ENCODE results near the gene MAB21L4. TPM values are rescaled to one million over a fixed set of nuclear protein-coding genes. Genes with fewer than 3 reads are reported as not detected.

Gene MAB21L4
- total RNA-seq, 1 donor from 2014 or later = not detected

DNA sequence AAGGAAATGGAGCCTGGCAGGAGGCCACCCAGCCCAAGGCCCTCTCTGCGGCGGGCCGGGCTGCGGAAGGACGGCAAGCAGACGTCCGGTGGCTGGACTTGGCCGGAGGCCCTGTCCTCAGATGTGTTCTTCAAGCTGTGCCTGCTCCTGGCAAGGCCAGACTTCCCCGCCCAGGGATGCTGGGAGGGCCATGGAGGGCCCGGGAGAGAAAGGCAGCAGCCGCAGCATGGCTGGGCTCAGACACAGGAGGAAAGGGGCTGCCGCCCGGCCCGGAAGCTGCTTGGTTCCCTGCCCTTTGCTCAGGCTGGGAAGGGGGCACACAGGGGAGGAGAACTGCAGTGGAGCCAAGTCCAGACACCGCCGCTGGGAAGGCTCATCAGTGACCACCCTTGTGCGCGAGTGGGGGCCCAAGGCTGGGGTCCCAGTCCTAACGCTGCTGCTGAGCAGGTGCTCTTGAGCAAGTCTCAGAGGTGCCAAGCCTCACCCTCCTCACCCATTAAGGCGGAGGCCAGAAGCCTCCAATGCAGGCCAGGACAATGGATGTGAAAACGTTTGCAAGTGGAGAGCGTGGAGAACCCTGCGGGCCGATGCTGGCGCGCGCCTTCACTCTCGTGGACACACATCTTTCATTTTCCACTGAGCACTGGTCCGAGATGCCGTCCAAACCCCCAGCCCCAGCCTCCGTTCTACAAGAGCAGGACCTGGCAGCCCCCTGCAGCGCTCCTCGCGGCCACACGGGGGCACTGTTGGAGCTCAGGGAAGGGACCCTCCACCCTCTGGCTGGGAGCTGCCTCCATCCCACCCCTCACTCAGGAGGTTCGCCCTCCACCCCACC lies 18.1 kb upstream of the MAB21L4 start:
- DNase-seq (ENCODE audit: low read depth) = peak; percentile 45

DNA sequence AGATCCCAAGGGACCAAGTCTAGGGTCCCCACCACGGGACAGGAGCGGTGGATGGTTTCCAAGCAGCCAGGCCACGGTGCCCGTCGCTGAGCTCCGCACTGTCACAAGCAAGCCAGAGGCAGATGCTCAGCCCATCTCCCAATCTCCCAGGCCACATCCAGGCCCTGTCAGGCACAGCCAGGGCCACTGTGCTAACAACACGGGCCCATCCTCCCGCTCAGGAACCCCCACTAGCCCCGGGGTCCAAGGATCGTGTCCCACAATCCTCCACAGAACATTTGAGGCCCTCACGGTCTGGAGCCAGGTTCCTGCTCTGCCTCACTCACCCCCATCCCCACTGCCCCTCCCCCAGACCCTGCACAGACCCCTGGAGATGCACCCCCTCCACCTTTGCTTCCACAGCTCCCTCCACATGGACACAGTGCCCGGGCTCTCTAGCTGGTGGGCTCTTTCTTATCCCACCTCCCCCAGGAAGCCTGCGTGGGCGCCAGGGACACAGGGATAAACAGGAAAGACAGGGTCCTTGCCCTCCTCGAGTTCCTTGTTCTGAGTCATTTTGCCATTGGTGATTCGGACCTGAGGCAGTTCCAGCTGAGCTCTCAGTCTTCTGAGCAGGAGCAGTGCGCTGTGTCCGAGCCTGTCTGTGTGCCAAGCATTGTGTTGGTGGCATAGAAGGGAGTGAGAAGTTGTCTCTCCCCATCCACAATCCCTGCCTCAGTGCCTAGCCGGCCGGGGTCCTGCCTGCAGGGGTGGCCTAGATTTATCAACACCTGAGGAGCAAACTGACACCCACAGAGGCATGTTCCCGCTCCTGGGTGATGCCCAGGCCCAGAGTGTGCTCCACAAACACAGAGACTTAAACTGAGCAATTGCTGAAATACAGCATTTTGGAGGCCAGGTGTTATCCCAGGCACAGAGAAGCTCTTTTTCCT lies 17.2 kb upstream of the MAB21L4 start:
- DNase-seq (ENCODE audit: low read depth) = no peak

DNA sequence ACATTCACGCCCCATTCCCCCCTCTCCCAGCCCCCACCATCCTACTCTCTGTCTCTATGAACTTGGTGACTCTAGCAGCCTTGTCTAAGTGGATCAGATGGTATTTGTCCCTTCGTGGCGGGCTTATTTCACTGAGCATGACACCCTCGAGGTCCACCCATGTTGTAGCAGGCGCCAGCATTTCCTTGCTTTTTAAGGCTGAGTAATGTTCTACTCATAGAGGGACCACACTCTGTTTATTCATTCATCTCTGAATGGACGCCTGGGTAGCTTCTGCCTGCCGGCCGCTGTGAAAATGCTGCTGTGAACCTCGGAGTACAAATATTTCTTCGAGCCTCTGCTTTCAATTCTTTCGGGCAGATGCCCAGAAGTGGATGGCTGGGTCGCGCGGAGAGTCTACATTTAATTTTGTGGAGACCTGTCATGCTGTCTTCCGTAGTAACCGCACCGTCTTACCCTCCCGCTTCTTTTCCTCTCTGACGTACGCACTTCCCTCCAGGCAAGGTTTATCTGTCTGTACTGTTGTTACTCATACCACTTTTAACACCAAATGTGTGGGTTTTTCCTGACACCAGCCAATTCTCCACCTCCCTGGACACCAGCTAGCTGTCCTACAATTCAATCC lies 15.8 kb upstream of the MAB21L4 start:
- DNase-seq (ENCODE audit: low read depth) = no peak

DNA sequence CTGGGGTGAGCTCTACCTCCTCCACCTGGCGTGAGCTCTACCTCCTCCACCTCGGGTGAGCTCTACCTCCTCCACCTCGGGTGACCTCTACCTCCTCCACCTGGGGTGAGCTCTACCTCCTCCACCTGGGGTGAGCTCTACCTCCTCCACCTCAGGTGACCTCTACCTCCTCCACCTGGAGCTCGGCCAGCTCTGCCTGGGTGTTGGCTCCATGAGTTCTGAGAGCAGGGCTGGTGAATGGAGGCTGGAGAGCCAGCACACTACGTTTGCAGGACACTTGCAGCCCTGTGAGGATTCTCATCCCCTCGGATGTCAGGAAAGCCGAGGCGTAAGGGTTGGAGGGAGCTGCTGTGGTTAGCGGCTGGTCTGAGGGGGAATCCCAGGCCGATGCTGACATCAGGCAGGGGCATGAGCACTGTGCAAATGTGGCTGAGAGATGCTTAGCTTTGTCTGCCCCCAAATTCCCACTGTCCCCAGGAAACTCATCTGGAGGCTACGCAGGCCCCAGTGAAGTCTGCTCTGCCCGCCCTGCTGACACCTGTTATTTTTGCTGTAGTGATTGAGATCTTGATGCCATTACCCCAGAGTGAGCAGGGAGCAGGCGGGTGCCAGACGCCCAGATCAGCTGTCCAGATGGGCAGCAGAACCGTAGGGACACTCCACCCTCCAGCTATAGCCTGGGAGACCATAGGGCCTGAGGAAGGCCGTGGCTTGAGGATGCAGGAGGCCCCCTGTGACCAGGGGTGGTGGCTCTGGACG lies 13.4 kb upstream of the MAB21L4 start:
- peak; percentile 59 for DNase-seq (ENCODE audit: low read depth)

DNA sequence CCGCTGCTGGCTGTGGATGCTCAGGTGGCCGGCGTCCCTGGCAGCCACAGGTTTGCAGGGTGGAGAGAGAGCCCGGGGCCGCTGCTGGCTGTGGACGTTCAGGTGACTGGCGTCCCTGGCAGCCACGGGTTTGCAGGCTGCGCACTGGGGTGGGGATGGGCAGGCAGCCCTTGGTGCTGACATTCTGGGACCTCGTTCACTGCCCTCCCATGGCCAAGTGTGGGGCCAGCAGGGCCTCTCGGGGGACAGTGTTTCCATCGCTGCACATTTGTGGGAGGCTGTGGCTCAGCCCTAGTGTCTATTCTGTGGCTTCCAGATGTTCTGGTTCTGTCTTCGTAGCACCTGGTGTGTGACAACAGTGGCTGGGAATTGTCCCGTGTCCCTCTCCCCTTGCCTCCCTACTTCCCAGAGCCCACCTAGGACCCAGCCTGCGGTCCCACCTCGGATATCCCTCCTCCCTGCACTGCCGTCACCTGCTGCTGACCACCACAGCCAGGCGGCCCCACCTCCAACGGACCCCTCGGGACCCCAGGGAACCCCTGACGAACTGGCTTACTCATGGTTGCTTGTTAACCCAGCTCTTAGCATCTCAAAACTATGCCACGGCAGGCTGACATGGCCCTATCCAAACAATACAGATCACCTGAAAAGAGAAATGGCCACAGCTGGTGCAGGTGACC lies 11.1 kb upstream of the MAB21L4 start:
- DNase-seq (ENCODE audit: low read depth) = no peak

DNA sequence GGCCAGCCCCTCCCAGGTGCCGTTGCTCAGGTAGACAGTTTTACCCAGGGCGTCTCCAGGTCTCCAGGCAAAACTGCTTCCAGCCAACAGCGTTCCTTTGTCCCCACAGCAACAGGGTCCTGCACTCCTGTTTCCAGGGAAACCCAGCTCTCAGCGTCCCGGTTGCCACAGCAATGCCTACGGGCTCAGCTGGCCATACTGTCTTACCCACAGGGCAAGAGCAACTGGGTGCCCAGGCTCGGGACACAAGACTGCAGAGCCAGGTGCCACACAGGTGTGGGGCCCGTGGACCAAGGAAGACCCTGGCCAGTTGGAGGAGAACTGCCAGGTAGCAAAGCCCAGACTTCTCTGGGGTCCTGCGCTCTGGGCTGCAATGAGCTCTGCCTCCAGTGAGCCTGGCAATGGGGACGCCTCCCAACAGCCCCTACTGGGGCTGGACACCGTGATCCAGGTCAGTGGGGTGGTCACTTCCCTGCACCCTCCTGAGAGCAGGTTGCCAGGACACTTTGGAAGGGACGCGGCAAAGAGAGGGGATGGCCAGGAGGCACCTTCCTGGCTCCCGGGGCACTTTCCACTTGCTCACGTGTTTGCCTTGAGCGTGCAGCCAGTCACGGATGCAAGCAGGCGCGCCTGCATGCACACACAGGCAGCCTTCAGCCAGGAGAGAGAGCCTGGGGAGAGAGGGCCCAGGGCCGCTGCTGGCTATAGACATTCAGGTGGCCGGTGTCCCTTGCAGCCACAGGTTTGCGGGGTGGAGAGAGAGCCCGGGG lies 10.4 kb upstream of the MAB21L4 start, which contains the start of gene CROCC2:
TSS of gene CROCC2 (plus strand) at position 196 of the 770 bp plus-strand sequence. CDS start at position 374, 178 bp downstream.
- no peak for DNase-seq (ENCODE audit: low read depth)

DNA sequence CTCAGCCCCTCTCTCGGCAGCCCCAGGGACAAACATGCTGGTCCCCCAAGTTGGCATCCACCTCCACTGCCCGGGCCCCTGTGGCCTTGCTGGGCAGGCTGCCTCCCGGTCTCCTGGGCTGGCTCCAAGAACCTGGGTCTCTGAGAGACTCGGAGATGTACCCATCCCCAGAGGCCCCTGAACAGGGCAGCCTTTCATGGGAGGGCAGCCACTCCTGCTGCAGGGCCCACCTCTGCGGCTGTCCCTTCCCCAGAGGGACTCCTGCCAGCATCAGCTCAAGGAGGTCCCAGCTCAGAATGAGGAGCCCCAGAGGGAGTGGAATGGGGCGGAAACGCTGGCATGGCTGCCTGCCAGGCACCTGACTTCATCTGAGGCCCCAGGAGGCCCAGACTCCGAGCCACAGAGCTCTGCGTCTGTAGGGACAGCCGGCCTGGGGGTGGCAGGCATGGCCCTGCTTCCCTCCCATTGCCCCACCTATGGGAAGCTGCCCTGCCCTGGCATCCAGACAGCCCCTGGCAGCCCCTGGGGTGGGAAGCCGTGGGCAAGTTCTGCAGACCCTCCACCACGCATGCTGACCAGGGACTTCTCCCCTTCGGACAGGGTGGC lies 9.3 kb upstream of the MAB21L4 start:
- no peak for DNase-seq (ENCODE audit: low read depth)

DNA sequence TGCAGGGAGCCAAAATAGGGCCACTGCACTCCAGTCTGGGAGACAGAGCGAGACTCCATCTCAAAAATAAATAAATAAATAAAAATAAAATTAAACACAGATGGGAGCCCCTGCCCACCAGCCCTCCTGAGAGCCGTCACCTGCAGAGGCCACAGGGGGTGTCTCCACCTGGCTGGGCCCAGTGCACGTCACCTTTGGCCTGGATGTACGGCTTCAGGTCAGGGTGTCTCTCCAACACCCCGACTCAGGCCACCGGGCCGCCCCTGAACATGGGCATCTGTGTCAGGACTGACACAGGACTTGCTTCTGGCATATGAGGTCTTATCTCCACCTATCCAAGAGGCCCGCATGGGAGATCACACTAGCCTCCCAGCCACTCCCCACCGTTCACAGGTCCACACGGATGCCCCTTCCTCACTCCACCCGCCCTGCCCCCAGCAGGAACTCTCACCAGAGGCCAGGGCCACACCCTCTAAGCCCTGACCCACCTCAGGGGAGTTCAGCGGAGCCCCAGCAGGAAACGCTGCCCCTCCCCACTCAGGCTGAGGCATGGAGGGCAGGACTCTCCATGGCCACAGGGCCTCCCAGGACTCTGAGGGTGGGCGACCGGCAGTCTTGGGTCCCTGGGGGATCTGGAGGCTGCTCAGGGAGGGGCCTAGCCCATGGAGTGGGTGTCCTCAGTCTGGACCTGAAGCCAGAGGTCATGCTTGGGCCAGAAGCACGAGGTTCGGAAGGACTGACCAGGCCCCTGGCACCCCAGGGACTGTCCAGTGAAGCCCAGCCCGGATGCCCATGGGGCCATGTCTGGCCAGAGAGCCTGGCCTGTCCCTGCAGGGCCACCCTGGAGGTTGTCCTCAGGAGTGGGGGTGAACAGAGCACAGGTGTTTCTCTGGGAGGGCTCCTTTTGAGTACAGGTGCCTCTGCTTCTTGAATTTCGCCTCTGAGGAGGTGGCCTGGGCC lies 8.5 kb upstream of the MAB21L4 start:
- DNase-seq (ENCODE audit: low read depth) = no peak

GRCh38 chr2:240903191-240904060 lies 7.5 kb upstream of the MAB21L4 start:
- no peak for DNase-seq (ENCODE audit: low read depth)

DNA sequence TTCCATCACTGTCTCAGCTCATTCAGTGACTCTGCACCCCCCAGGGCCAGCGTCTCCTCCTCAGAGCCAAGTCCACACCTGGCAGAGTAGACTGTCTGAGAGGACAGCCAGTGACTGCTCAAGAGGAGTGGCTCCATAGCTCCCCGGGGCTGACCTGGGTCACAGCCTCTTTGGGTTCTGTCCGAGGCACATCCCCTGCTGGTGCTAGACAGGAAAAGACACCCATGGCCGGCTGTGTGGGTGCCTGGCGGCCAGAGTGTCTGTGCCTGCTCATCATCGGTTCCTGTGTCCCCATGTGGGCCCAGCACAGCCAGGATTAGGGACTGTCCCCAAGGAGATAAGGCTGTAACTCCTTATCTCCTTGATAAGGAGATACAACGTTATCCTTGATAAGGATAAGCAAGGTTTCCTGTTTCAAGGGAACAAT lies 6.7 kb upstream of the MAB21L4 start:
- no peak for DNase-seq (ENCODE audit: low read depth)

- no peak for DNase-seq (ENCODE audit: low read depth)
Observed at GRCh38 chr2:240901986-240902614, 6.1 kb upstream of the MAB21L4 start.

DNA sequence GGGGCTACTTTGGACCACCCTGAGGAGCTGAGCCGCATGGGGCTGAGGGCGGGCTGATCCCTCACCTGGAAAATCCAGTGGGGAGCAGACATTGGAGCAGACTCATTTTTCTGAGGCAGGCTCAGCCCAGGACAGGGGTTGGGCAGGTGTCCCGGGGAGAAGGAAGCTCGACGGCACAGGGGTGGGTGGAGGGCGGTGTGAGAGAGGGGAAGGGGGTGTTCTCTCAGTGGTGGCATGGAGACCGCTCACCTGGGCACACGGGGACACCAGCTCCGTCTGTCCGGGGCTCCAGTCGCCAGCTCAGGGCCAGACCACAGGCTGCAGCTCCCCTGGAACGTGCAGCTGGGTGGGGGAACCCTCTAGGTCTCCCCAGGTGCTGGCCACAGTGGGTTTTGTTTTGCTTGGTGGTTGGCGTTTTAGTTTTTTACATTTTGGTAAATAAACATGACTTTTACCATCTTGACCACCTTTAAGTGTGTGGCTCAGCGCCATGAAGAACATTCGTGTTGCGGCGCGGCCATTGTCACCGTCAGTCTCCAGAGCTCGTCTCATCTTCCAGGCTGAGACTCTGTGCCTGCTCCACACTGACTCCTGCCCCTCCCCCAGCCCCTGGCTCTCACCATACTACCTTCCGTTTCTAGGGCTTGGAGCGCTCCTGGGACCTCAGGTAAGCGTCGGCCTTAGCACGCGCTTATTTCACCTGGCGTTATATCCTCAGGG lies 4.3 kb upstream of the MAB21L4 start:
- no peak for DNase-seq (ENCODE audit: low read depth)

DNA sequence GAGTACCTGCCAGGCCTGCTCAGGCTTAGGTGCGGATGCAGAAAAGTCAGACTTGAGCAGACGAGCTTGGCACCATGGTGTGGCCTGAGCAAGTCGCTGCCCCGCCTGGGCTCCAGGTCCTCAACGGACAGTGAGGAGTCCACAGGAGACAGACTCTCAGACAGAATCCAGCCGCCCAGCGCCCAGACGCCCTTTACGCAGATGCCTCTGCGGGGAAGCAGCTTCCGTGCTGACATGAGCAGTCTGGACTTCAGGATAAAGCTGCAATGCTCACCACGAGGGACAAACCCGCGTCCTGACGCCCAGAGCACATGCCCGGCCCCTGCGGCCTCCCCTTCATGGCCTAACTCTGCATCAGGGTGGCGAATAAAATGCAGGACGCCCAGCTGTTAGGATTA lies 3.5 kb upstream of the MAB21L4 start:
- DNase-seq (ENCODE audit: low read depth) = no peak

DNA sequence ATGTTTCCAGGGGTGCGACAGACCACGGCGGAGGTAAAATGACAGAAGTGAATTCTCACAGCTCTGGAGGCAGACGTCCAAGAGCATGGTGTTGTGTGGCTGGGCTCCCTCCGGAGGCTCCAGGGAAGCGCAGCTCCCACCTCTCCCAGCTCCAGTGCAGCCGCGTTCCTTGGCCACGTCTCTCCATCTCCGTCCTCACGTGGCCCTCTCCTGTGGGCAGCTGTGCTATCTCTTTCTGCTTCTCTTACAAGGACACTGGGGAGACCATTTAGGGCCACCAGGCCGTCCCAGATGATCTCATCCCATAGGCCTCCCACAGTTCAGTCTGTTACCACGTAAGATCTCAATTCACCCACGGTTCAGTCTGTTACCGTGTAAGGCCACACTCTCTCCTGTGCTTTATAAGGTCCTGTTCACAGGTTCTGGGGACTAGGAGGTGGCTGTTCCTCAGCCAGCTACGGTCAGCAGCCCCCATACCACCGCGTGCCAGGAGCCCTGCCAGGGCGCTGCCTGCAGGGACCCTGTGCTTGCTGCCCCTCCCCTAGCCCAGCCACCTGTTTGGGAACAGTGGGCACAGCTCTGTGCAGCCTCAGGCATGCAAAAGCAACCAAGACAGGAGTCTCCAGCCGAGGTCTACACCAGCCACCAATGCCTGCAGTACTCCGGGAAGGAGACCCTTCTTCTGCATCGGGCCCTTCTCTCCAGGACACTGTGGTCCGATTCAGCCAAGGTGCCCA lies 2.9 kb upstream of the MAB21L4 start:
- peak; percentile 55 for DNase-seq (ENCODE audit: low read depth)
